ENCODE results near the gene C17orf113. TPM values are rescaled to one million over a fixed set of nuclear protein-coding genes. Genes with fewer than 3 reads are reported as not detected.
"Not testable (repeated sequence)": the region's sequence is repeated elsewhere in the genome, so short reads cannot be mapped to it uniquely, and the experiment has no call there.

The C17orf113 gene
- total and polyA plus RNA-seq, 2 of the 4 experiments (the other 2 are of a cell fraction), result under 0.01 to 0.03 TPM

DNA sequence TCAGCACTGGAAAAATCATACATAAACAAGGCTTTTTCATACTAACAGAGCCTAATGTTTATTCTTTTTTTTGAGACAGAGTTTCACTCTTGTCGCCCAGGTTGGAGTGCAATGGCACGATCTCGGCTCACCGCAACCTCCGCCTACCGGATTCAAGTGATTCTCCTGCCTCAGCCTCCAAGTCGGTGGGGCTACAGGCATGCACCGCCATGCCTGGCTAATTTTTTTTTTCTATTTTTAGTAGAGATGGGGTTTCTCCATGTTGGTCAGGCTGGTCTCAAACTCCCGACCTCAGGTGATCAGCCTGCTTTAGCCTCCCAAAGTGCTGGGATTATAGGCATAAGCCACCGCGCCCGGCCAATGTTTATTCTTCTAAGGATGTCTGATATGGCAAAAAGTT, 36.7 kb downstream of the C17orf113 start:
- H4K91ac ChIP-seq (ENCODE audit: insufficient read depth, low read depth, low read length); H3K18ac ChIP-seq (ENCODE audit: low read depth, low read length); H3K9me3 ChIP-seq (ENCODE audit: control insufficient read depth, insufficient read depth, low read length); H2AK5ac ChIP-seq (ENCODE audit: low read depth, low read length); H2BK120ac ChIP-seq (ENCODE audit: low read depth, low read length); in situ Hi-C loops (cut with MboI; ENCODE audit: low sequenced_read_pairs); H3K4me1 ChIP-seq (ENCODE audit: control insufficient read depth, insufficient read depth, low read length); H3K36me3 ChIP-seq (ENCODE audit: control insufficient read depth, insufficient read depth, low read length); H2AFZ ChIP-seq (replicated peaks; ENCODE audit: low read length, poor library complexity); H3K4ac ChIP-seq (ENCODE audit: low read depth, low read length); DNase-seq; BruUV-seq (replicated peaks); H3K9ac ChIP-seq (ENCODE audit: low read depth, low read length); H4K5ac ChIP-seq (ENCODE audit: low read depth, low read length); H2BK20ac ChIP-seq (ENCODE audit: low read depth, low read length); CTCF ChIA-PET; intact Hi-C loops (cut with micrococcal nuclease); H3K4me2 ChIP-seq (ENCODE audit: low read depth, low read length); H3K14ac ChIP-seq (replicated peaks; ENCODE audit: low read depth, low read length); POLR2A ChIA-PET (ENCODE audit: unreplicated experiment); H2AK9ac ChIP-seq (replicated peaks; ENCODE audit: low read depth, low read length, poor library complexity); H3K27me3 ChIP-seq (ENCODE audit: control insufficient read depth, insufficient read depth, low read length); H3K56ac ChIP-seq (ENCODE audit: extremely low read depth, insufficient read depth, low read length); H3K4me3 ChIP-seq (ENCODE audit: insufficient read depth, low read depth, low read length); H2BK15ac ChIP-seq (ENCODE audit: low read depth, low read length); ATAC-seq (ENCODE audit: low read depth); H3K27ac ChIP-seq (ENCODE audit: insufficient read depth, low read length); H2BK5ac ChIP-seq (ENCODE audit: low read depth, low read length, poor library complexity, severe bottlenecking); H3K9me1 ChIP-seq (ENCODE audit: insufficient read depth, low read length); dilution Hi-C loops (cut with HindIII; ENCODE audit: low sequenced_read_pairs, unreplicated experiment); H4K8ac ChIP-seq (ENCODE audit: low read depth in 2 of 2, low read length in 2 of 2): not testable (repeated sequence)
- Histone ChIP-seq H3K79me1 (ENCODE audit: low read depth in 1 of 2, low read length in 2 of 2) (peaks cover 3 to 66% of the 10 kb centered on the region in 2 experiments; a peak in 3 of 4 replicates), H4K20me1 (ENCODE audit: insufficient read depth, low read length) (peaks cover 45% of the 10 kb centered on the region), H3K23ac (ENCODE audit: low read depth, low read length) (peak overlapping the region; percentile 4; the same call in 1 of the 2 replicates)
- 96% methylated on average over 8 of the region's 12 CpGs; no CpG with 5 or more reads in 1 of the 2 experiments for WGBS, 2 experiments (ENCODE audit: extremely low coverage in 2 of 2, insufficient read length in 1 of 2)

DNA sequence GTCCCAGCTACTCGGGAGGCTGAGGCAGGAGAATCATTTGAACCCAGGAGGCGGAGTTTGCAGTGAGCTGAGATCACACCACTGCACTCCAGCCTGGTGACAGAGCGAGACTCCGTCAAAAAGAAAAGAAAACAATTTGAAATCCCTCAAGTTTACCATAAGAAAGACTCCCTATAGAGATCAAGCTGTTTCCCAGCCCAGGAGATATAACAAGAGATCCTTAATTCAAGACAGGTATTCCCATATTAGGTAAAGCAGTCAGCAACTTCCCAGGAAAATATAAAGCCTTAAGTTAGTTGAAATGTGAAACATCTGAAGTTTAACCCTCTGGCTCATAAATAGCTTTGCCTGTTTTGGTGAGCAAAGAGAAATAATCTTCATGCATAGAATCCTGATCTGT, 38.0 kb downstream of the C17orf113 start:
- dilution Hi-C loops (cut with HindIII; ENCODE audit: low sequenced_read_pairs, unreplicated experiment); H3K9me1 ChIP-seq (ENCODE audit: insufficient read depth, low read length); H3K18ac ChIP-seq (ENCODE audit: low read depth, low read length); ATAC-seq (ENCODE audit: low read depth); H3K56ac ChIP-seq (ENCODE audit: extremely low read depth, insufficient read depth, low read length); H3K14ac ChIP-seq (replicated peaks; ENCODE audit: low read depth, low read length); H4K5ac ChIP-seq (ENCODE audit: low read depth, low read length); CTCF ChIA-PET; in situ Hi-C loops (cut with MboI; ENCODE audit: low sequenced_read_pairs); H3K36me3 ChIP-seq (ENCODE audit: control insufficient read depth, insufficient read depth, low read length); BruUV-seq (replicated peaks); H2BK120ac ChIP-seq (ENCODE audit: low read depth, low read length); H3K4me2 ChIP-seq (ENCODE audit: low read depth, low read length); H3K4ac ChIP-seq (ENCODE audit: low read depth, low read length); H2BK5ac ChIP-seq (ENCODE audit: low read depth, low read length, poor library complexity, severe bottlenecking); H3K27me3 ChIP-seq (ENCODE audit: control insufficient read depth, insufficient read depth, low read length); H2BK15ac ChIP-seq (ENCODE audit: low read depth, low read length); H4K8ac ChIP-seq (ENCODE audit: low read depth in 2 of 2, low read length in 2 of 2); H4K91ac ChIP-seq (ENCODE audit: insufficient read depth, low read depth, low read length); intact Hi-C loops (cut with micrococcal nuclease); DNase-seq; H2AK5ac ChIP-seq (ENCODE audit: low read depth, low read length); H3K27ac ChIP-seq (ENCODE audit: insufficient read depth, low read length); H3K23ac ChIP-seq (ENCODE audit: low read depth, low read length); H2AFZ ChIP-seq (replicated peaks; ENCODE audit: low read length, poor library complexity); POLR2A ChIA-PET (ENCODE audit: unreplicated experiment); H3K4me1 ChIP-seq (ENCODE audit: control insufficient read depth, insufficient read depth, low read length); H3K4me3 ChIP-seq (ENCODE audit: insufficient read depth, low read depth, low read length); H3K9me3 ChIP-seq (ENCODE audit: control insufficient read depth, insufficient read depth, low read length); H2BK20ac ChIP-seq (ENCODE audit: low read depth, low read length); H2AK9ac ChIP-seq (replicated peaks; ENCODE audit: low read depth, low read length, poor library complexity); H3K9ac ChIP-seq (ENCODE audit: low read depth, low read length): not testable (repeated sequence)
- peaks cover 3 to 57% of the 10 kb centered on the region in 2 experiments; a peak in 3 of 4 replicates for H3K79me1 ChIP-seq (ENCODE audit: low read depth in 1 of 2, low read length in 2 of 2)
- H4K20me1 ChIP-seq (ENCODE audit: insufficient read depth, low read length), result peaks cover 50% of the 10 kb centered on the region
- no CpG with 5 or more reads among the region's 4 CpGs for WGBS, 2 experiments (ENCODE audit: extremely low coverage in 2 of 2, insufficient read length in 1 of 2)

Data from IMR-90 (cell line).